GM19328 (cell line): ENCODE measurements around the gene SHOC1.
"Not testable (repeated sequence)": the region's sequence is repeated elsewhere in the genome, so short reads cannot be mapped to it uniquely, and the experiment has no call there.

ENCODE experiments used
- ATAC-seq: cut with Tn5 transposase; IDR thresholded peaks from one replicate; pipeline ENCODE4 v1.9.1; 2021; ENCODE audit warnings: mild to moderate bottlenecking, moderate library complexity; ENCODE audit not compliant: unreplicated experiment

The SHOC1 gene

DNA sequence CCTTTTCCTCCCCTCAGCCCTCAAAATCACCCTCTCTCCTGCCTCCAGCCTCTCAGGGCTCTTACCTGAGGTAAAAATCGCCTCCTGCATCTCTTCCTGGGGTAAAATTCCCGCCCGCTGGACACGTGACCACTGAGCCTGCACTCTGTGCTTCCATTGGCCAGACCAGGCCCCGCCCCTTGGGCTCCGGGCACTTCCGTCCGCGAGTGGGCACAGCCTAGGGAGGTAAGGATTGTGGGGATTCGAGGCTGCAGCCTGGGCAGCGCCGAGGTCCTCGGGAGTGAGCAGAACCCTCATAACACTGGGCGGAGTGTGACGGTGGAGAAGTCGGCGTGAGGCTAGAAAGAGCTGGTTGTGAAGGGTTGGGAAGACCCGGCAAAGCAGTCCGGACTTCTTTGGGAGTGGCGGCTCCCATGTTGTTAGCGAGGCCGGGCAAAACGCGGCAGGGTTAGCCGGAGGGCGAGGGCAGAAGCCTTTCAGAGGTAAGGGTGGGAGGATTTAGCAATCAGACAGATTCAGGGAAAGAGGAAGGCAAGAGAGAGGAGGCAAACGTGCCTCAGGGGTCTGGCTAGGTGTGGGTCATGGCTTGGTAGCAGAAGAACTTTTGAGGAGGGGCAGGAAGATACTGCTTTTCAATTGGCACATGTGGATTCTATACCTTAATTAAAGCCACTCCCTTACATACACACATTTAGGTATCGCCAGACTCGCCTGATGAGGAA lies at the start of gene SHOC1:
Gene SHOC1 (minus strand): TSS at position 103 of the 722 bp plus-strand sequence. CDS start 3,519 bp downstream, outside the sequence.
- ATAC-seq = no peak

DNA sequence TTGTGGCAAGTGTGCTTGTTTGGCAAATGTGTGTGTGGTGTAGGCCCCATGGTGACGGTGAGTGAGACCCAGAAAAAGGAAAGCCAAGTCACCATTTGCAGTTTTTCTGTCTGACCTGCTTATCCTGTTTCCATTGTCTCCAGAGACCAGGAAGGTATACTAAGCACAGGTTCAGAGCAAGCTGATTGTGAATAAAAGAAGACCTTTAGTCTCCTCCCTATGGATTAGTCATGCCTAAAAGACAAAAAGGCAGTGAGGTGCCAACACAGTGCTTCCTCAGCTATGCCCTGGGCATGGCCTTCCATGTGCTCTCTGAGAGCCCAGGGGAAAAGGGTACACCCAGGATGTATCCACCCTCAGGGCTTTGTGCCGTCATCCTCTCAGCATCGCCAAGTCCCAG lies 49.2 kb upstream of the SHOC1 start:
- no peak for ATAC-seq

DNA sequence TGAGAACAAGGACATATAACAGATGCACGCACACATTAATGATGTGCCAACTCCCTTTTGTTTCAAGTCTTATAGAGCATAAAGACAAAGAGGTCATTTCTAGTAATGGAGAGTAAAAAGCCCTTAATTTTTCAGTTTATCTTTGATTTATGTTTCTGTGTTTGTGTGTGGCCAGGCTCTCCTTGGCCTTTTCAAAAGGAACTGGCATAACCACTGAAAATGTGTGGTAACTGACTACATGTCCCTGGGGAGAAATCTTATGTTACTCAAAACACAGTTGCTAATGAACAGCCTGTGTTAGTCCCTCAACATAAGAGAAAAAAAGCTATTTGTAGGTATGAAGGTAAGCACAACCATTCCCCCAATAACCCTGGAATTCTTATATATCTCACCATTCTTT lies 47.6 kb upstream of the SHOC1 start:
- ATAC-seq = no peak

DNA sequence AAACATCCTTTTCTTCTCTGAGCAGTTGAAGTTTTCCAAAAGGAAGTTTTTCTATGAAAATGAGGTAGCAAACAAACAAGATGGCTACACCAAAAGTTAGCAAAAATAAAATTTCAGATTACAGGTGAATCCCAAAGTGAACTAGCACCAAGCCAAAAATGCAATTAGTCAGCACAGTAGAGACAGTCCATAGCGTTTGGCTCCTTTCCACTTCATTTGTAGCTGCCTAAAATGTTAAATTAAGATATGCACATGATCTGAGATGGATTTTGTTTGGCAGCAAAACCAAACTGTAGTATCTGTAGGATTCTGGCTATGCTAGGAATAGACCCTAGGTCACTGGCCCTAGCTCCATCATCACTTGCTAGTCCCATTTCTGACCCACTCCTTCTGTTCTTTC lies 45.7 kb upstream of the SHOC1 start:
- ATAC-seq = no peak

DNA sequence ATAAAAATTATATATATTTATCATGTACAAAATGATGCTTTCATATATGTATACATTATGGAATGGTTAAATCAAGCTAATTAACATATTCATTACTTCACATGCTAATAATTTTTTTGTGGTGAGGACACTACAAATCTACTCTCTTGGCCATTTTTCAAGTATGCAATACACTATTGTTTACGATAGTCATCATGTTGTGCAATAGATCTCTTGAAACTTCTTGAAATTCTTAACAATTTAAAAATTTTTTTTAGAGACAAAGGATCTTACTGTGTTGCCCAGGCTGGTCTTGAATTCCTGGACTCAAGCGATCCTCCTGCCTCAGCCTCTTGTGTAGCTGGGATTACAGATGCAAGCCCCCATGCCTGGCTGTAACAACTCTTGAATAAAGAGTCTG lies 45.2 kb upstream of the SHOC1 start:
- no peak for ATAC-seq

DNA sequence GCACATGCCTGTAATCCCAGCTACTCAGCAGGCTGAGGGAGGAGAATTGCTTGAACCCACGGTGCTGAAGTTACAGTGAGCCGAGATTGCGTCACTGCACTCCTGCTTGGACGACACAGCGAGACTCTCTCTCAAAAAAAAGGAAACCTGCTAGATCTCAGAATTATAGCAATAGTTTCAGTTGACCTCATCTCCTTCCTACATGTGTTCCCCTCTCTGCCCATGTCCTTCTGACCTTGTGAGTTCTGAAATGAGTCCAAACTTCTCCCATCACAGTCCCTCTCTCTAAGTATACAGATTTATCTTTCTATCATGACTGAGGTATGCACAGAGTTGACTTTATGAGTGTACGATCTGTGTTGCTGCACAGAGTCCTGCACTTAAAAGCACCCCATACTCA lies 44.6 kb upstream of the SHOC1 start:
- ATAC-seq = no peak

DNA sequence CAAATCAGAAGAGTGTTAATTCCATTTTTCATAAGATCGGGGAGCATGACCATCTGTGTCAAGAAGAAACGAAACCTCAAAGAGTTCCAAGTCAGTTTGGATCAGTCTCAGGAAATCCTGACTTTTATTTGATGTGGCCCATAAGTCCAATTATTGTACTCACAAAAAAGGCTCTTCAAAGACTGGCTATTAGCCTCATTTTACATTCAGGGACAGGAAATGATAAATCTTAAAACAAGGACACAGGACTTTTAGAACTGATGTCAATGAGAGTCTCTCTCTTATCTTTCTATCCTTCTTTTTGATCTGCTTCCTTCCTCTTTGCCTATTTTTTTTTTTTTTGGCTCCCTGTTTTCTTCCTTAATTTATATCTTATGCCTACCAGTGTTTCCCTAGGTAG lies 43.7 kb upstream of the SHOC1 start:
- no peak for ATAC-seq

DNA sequence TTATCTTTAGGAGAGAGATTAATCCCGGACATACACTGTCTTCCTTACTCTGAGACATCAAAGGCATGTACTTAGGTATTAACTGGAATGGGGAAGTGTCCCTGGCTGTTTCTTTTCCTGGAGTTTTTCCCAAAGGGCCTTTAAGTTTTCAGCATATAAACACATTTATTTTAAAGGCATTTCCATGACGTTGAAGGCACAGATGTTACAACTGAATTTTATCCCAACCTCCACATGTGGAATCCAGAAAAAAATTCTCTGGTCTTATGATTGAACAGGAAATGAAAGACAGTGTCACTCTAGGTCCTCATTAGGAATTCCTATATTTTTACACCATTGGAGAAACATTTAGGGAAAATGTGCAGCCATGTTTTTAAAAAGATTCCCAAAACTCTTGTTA lies 41.6 kb upstream of the SHOC1 start:
- no peak for ATAC-seq

DNA sequence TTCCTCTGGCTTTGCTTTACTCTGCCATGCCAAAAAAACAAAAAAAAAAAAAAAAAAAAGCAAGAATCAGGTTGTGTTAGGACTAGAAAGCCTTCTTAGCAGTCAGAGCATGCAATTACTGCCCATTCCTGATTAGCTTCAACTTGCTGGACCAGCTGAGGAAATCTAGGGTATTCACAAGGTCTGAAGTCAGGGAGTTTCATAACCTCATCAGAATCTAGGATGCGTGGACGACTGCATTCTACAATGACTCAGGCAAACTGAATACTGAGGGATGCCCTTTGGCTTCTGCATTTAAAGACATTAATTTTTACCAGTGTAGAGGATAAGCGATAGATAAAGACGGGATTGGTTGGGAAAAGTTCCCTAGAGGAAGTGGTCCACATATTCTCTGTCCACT lies 39.2 kb upstream of the SHOC1 start:
- ATAC-seq = no peak

DNA sequence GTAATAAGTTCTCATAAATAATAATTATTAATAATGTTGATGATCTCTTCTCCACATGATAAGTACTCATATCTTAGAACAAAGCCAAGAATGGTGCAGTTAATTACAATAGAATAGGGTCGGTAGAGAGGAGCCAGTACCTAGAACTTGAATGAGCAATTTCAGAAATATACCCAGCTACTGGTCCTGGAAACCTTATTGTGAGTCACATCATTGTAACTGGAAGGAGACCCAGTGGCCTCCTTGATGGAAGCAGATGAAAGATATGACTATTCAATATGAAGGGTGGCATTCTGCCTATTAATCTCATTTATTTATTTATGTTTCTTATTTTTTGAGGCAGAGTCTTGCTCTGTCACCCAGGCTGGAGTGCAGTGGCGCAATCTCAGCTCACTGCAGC lies 37.7 kb upstream of the SHOC1 start:
- no peak for ATAC-seq

DNA sequence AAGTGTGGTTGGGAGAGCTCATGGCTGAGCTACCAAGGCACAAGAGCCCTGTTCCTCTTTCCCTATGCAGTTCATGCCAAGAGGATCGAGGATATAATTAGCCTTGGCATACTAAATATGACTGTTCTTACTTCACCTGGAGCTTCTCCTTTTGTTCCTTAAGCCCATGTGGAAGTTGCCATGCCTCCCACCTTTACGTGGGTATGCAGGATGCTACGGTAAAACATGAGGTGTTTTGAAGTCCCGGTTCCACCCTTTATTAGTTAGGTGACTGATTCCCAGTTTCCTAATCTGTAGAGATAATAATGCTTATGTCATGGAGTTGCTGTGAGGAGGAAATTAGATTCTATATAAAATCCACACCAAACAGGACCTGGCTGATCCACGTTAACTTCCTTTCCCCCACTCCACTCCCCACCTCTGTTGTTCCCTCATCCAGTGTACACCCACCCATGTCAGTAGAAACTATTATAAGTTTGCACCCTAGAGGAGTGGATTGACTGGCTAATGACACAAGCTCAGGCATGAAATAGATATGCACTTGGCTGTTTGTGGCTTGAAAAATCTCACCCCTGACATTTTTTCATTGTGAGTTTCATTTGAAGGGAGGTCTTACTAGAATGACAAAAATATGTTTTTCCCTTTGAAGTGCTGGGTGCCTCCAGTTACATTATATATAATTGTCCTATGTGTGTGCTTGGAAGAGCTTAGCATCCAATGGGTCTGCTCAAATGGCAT lies 36.8 kb upstream of the SHOC1 start:
- no peak for ATAC-seq

DNA sequence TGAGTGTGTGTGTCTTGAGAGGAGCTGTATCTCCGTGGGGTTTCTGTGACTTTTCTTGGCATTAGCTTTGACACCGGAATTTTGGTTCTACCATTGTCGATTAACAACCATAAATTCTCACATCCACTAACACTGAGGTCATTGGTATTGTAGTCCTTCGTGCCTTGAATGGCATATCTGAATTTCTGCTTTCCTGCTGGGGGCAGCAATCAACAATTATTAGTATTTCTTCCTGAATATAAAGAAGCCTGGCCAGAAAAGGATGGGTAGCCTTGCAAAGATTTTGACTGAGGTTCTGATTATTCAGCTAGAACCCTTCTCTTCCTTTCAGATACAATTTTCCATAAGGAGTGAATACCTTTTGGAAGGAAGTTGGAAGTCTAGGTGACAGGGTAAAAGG lies 33.5 kb upstream of the SHOC1 start:
- ATAC-seq = no peak

DNA sequence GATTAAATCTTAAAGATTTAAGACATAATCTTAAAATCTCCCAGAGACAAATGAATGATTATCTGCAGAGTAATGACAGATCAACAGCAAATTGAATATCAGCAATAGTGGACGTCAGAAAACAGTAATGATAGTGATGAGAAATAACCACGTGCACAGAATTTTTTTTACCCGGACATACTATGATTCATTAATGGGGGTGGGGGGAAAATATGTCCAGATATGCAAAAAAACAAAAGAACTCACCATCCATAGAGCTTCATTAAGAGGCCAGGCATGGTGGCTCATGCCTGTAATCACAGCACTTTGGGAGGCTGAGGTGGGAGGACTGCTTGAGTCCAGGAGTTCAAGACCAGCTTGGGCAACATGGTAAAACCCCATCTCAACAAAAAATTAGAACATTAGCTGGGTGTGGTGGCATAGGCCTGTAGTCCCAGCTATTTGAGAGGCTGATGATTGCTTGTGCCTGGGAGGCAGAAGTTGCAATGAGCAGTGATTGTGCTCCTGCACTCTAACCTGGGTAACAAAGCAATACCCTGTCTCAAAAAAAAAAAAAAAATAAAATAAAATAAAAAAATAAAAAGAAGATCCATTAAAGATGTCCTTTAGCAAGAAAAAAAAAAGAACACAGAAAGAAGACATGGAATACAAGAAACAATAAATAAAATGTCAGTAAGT lies 30.9 kb upstream of the SHOC1 start:
- no peak for ATAC-seq

DNA sequence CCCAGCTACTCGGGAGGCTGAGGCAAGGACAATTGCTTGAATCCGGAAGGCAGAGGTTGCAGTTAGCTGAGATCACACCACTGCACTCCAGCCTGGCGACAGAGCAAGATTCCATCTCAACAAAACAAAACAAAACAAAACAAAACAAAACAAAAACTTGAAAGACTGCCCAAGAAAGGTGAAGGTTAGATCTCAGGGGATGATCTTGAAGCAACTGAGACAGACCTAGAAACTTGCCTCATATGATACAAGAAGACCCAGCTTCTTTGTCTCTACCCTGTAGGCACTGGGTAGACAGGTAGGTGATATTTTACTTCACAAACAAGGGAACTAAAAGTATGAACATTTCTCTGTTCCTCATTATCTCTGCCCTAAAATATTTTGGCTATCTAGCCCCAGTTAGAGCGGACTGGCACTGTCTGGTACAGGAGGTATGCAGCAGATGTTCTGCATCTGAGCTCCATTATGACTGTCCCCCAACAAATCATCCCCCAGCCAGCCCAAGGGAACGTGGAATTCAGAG lies 26.3 kb upstream of the SHOC1 start:
- ATAC-seq = no peak

DNA sequence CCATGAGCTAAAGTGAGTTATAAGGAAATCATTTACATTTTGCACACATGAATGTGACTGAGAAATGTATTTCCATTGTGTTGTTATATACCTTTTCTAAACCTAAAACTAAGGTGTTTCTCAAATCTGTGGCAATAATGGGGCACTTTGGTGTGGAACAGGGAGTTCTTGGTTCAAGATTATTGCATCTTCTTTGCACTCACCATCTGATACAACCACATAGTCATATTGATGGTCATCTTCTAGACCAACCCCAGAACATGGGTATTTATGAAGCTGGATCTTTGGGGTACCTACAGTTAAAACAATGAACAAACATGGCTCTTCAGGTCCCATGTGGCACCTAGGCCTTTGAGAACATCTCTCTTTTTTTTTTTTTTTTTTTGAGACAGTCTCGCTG lies 24.6 kb upstream of the SHOC1 start:
- no peak for ATAC-seq

DNA sequence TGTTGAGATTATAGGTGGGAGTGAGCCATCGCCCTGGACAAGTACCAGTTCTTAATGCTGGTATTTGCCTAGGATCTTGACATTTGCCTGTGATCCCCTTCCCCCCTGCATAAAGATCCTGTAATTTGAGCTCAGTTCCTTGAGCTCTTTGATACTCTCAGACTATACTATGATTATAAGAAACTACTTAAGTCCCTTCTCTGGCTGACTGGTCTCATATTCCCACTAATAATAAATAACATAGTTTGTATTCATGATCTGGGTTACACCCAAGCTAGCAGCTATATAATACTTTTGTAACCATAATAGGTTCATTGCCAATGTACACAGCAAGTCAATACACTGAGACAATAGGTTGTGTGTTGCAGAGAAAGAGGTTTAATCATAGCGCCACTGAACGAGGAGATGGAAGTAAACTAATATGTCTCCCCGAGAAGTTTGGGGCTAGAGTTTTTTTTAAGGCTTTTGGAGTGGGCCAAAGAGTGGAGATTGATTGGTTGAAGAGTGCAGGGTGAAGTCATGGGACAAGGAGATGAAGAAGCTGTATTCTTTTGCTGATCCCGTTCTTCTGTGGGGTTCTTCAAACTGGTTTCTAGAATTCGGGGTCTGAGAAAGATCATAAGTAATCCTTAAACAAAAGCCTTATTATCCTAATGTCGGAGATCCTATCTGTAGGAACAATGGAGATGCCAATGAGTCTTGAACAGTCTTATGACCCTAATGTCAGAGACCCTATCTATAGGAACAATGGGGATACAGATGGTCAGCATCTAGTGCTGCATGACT lies 20.7 kb upstream of the SHOC1 start:
- no peak for ATAC-seq

DNA sequence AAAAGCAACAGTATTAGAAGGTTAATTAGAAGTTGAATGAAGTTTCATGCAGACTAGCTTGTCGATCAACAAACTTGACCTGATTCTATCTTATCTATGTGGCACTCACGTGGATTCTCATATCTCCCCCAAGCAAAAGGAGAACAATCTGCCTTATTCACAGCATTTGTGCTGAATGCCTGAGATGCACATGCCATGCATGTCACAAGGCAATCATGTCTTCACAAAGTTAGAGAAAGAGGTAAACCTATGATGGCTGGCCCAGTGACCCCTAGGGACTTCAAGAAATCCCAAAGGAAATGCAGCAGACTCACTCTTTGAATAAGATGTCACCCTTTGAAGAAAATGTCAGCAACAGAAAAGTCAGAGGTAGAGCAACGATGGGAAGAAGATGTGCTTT lies 17.6 kb upstream of the SHOC1 start:
- no peak for ATAC-seq

DNA sequence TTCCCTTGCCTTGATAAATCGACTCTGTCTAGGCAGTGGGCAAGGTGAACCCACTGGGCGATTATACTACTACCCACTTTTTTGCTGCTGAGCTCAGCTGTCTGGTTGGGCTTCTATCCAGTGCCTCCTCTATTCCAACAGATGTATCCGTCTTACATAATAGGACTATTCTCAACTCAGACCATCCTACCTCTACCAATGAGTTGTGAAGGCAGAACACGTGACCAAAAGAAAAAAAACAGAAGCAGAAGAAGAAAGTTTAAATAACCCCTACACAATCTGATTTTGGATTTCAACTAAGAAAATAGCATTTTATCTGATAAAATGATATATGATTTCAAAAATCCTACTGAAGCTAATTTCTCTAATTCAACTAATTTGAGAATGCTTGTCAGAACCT lies 16.2 kb upstream of the SHOC1 start:
- no peak for ATAC-seq

DNA sequence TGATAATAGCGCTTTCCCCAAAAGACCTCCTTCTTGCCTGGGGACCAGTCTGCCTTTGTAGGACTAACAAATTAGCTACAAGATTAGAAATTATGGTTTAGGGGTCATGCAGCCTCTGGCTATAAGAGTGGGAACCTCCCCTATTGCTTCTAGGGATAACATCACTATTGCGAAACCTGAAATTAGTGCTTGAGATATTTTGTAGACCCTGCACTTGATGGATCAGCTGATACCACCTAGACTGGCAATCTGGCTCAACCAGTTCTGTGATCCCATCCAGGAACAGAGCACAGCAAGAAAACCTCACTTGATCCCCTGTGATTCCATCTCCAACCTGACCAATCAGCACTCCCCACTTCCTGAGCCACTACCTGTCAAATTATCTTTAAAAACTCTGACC lies 15.7 kb upstream of the SHOC1 start:
- not testable (repeated sequence) for ATAC-seq

DNA sequence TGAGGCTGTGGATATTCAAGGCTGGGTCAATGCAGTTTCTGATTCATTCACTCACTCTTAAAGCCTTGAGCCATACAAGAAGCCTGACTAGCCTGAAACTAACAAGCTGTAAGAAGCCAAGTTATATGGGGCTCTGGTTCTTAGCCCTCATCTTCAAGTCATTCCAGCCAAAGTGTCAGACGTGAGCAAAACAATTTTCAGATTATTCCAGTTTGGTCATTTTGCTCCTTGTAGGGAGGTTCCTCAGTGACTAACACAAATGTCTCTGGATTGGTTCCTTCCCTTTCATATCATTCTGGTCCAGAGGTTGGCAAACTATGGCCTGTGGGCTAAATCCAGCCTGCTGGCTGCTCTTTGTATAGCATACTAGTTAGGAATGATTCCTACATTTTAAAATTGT lies 12.5 kb upstream of the SHOC1 start:
- ATAC-seq = no peak

DNA sequence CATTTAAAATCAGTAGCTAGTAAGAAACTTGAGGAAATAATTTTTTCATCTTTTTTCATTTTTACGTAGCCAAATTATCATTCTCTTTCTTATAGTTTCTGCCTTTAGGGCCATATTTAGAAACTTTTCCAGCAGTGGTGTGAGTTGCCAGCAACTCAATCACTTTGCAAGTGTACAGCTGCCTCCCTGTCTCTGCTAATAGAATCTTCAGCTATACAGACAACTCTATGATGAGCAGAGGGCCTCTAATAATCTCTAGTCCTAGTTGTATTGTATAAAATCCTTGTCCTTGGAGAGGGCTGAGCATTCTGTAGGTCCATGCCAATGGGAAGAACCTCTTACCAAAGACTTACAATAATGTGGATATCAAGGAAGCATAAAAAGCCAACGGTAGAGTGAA lies 11.5 kb upstream of the SHOC1 start:
- ATAC-seq = no peak
